ENCODE data around the gene ERMP1. TPM values are rescaled to one million over a fixed set of nuclear protein-coding genes. Genes with fewer than 3 reads are reported as not detected.

The ERMP1 gene
- total and polyA plus RNA-seq, 10 of the 15 experiments (the other 5 are each of a cell fraction or from before 2014, with no cell fraction given) = 2.4 to 42.1 (median 8.1) TPM

GRCh38 chr9:5736563-5737346, 96.2 kb downstream of the ERMP1 start:
- H3K36me3 ChIP-seq (ENCODE audit: control insufficient read depth in 2 of 2, insufficient read depth in 2 of 2, low read length in 1 of 2) = peaks cover 7 to 17% of the 10 kb centered on the region in 2 experiments
- no TSS peak for BruUV-seq (replicated peaks)
- H3K4me3 ChIP-seq = no peak overlapping the region
- DNase-seq (ENCODE audit: low read depth, low spot score) = no peak
- 50% methylated on average over 2 of the region's 2 CpGs for WGBS (ENCODE audit: insufficient coverage, insufficient replicate concordance, low lambda C conversion rate, missing lambda C conversion rate)
- CTCF ChIA-PET = interaction anchor here (0.6 to 1.4 kb wide), 2 partner anchors 136 to 1013 kb away, joined by 4 to 5 read pairs; no protein-coding TSS in a partner anchor
- no peaks in the 10 kb centered on the region for H3K27me3 ChIP-seq (replicated peaks in 1 of 2; ENCODE audit: control insufficient read depth in 2 of 2, insufficient read depth in 2 of 2, low read length in 1 of 2)
- H3K79me2 ChIP-seq (ENCODE audit: control insufficient read depth, insufficient read depth, low read length) = no peaks in the 10 kb centered on the region
- H2AFZ ChIP-seq (ENCODE audit: control insufficient read depth, low read depth, low read length) = no peak overlapping the region
- intact Hi-C loops (cut with micrococcal nuclease; ENCODE audit: unreplicated experiment) = no loop called here
- TF ChIP-seq FOXM1 (IDR thresholded peaks at IDR 0.05; ENCODE audit: low read depth, low read length) = no peak
- no peak for TF ChIP-seq ESRRA (IDR thresholded peaks at IDR 0.05; ENCODE audit: low read length)
- TF ChIP-seq KDM1A (IDR thresholded peaks at IDR 0.05; ENCODE audit: borderline replicate concordance) = no peak
- TF ChIP-seq RELA (IDR thresholded peaks at IDR 0.05; ENCODE audit: borderline replicate concordance, partially characterized antibody) = no peak
- no peak for TF ChIP-seq MTA2 (IDR thresholded peaks at IDR 0.05; ENCODE audit: low read depth)
- no peak for TF ChIP-seq EGR1 (IDR thresholded peaks at IDR 0.05; ENCODE audit: borderline replicate concordance in 1 of 2, low read depth in 2 of 2, low read length in 2 of 2)
- TF ChIP-seq NRF1 (conservative IDR thresholded peaks at IDR 0.05; ENCODE audit: low read depth, low read length) = no peak
- no peak for TF ChIP-seq ZNF592 (IDR thresholded peaks at IDR 0.05)
- no peak for TF ChIP-seq E2F4 (IDR thresholded peaks at IDR 0.05; ENCODE audit: low read depth, low read length)
- SMC1A ChIA-PET (ENCODE audit: uncharacterized antibody, unreplicated experiment) = interaction anchor here (1.2 to 2.2 kb wide), 3 partner anchors 9 to 89 kb away, joined by 3 to 8 read pairs (median 6); no protein-coding TSS in a partner anchor
- no peak for ATAC-seq
- FAIRE-seq = no peak
- in situ Hi-C loops (cut with MboI) = no loop called here
- H3K9ac ChIP-seq (ENCODE audit: control insufficient read depth, insufficient read depth, low read length) = no peak overlapping the region
- no peaks in the 10 kb centered on the region for H3K4me1 ChIP-seq (ENCODE audit: control insufficient read depth, insufficient read depth, low read length)
- H3K9me3 ChIP-seq (replicated peaks; ENCODE audit: control insufficient read depth, insufficient read depth, low read length) = no peaks in the 10 kb centered on the region
- no peak overlapping the region for H3K27ac ChIP-seq (ENCODE audit: control insufficient read depth, insufficient read depth)
- POLR2A ChIA-PET = interaction anchor here (0.5 to 0.6 kb wide), 2 partner anchors 31 to 32 kb away, joined by 3 read pairs; no protein-coding TSS in a partner anchor
- RAD21 ChIA-PET (ENCODE audit: unreplicated experiment) = no interaction called here
- H3K4me2 ChIP-seq (ENCODE audit: control insufficient read depth, insufficient read depth) = no peak overlapping the region
- no peaks in the 10 kb centered on the region for H4K20me1 ChIP-seq (ENCODE audit: control insufficient read depth, insufficient read depth)

Measured in GM12878 (cell line).